ENCODE measurements around the gene SNAPC3. TPM values are rescaled to one million over a fixed set of nuclear protein-coding genes. Genes with fewer than 3 reads are reported as not detected.

SNAPC3 gene
- total and polyA plus RNA-seq, 8 donors = 7.0 to 16.0 (median 8.8) TPM

- DNase-seq = no peak
- Histone ChIP-seq H3K9me3 (no peaks in the 10 kb centered on the region), H3K27me3 (no peaks in the 10 kb centered on the region), H3K4me1 (no peaks in the 10 kb centered on the region), H3K4me3 (no peak overlapping the region), H3K27ac (no peak overlapping the region), H3K36me3 (no peaks in the 10 kb centered on the region)
- FAIRE-seq = no peak
- 92% methylated on average over 4 of the region's 4 CpGs for WGBS, 2 donors
- TF ChIP-seq CTCF (IDR thresholded peaks at IDR 0.05) = no peak
- intact Hi-C loops (cut with DNase I) = no loop called here
- ATAC-seq = no peak
Observed at GRCh38 chr9:15389631-15390030, 33.0 kb upstream of the SNAPC3 start.

GRCh38 chr9:15390201-15390600, 32.5 kb upstream of the SNAPC3 start:
- no peak for ATAC-seq
- no peak for DNase-seq
- TF ChIP-seq CTCF (IDR thresholded peaks at IDR 0.05) = no peak
- Histone ChIP-seq H3K27me3 (no peaks in the 10 kb centered on the region), H3K4me3 (no peak overlapping the region), H3K9me3 (no peaks in the 10 kb centered on the region), H3K36me3 (no peaks in the 10 kb centered on the region), H3K27ac (no peak overlapping the region), H3K4me1 (no peaks in the 10 kb centered on the region)
- WGBS, 2 donors = 41 to 44% methylated on average over 2 of the region's 2 CpGs
- FAIRE-seq = no peak
- intact Hi-C loops (cut with DNase I) = no loop called here

GRCh38 chr9:15392363-15392762, 30.3 kb upstream of the SNAPC3 start:
- Histone ChIP-seq H3K36me3 (no peaks in the 10 kb centered on the region), H3K27ac (no peak overlapping the region), H3K4me3 (no peak overlapping the region), H3K9me3 (no peaks in the 10 kb centered on the region), H3K4me1 (no peaks in the 10 kb centered on the region), H3K27me3 (no peaks in the 10 kb centered on the region)
- DNase-seq (no peak), ATAC-seq (no peak), FAIRE-seq (no peak)
- TF ChIP-seq CTCF (IDR thresholded peaks at IDR 0.05) = no peak
- 52 to 56% methylated on average over 5 of the region's 5 CpGs for WGBS, 2 donors
- intact Hi-C loops (cut with DNase I) = no loop called here

DNA sequence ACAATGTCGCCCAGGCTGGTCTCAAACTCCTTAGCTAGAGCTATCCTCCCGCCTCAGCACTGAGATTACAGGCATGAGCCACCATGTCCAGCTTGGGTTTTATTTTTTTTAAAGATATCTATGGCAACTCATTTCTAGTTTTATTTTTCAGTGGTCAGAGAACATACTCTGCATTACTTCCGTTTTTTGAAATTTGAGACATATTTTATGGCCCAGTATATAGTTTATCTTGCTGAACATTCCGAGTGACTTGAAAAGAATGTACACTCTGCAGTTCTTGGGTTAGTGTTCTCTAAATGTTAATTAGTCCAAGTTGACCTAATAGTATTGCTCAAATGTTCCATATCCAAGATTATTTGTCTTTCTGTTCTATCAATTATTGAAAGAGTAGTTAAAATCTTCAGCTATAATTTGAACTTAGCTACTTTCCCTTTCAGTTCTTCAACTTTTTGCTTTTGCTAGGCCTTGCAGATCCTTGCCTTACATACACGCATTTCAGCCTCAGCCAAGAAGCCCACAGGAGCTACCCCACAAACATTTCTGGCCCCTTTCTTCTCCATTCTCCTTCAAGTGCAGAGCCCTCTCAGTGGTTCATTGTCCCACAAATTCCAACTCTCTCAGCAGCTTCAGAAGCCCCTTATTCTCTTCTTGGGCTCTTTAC, 22.3 kb upstream of the SNAPC3 start:
- Histone ChIP-seq H3K27ac (no peak overlapping the region), H3K4me1 (no peaks in the 10 kb centered on the region), H3K36me3 (no peaks in the 10 kb centered on the region), H3K9me3 (no peaks in the 10 kb centered on the region), H3K27me3 (peaks cover 0 to 3% (median 0%) of the 10 kb centered on the region in 4 donors), H3K4me3 (no peak overlapping the region)
- DNase-seq (no peak), ATAC-seq (no peak), FAIRE-seq (no peak)
- no peak for TF ChIP-seq CTCF (IDR thresholded peaks at IDR 0.05)
- 62 to 66% methylated on average over 5 of the region's 5 CpGs for WGBS, 2 donors
- intact Hi-C loops (cut with DNase I) = no loop called here

DNA sequence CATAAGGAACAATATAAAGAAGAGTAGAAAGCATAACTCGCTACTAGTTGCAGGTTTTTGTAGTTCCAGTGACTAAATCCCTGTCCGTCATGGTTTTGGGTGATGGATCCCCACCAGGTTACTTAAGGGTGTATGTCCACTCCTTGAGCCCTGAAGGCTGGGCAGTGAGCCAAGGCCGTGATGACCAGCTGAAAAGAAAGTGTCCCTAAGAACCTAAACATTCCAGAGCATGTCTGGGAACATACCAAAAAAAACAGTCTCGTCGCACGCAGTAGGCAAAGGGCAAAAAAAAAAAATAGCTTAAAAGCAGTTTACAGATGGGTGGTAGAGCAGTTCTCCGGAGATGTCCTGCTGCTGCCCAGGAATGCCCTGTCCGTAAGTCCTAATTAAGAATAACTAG, 21.4 kb upstream of the SNAPC3 start:
- Histone ChIP-seq H3K27ac (no peak overlapping the region), H3K4me1 (no peaks in the 10 kb centered on the region), H3K27me3 (peaks cover 0 to 3% (median 0%) of the 10 kb centered on the region in 4 donors), H3K4me3 (no peak overlapping the region), H3K9me3 (no peaks in the 10 kb centered on the region), H3K36me3 (no peaks in the 10 kb centered on the region)
- intact Hi-C loops (cut with DNase I) = no loop called here
- TF ChIP-seq CTCF (IDR thresholded peaks at IDR 0.05) = no peak
- ATAC-seq (no peak), FAIRE-seq (no peak), DNase-seq (no peak)
- 73 to 78% methylated on average over 8 of the region's 8 CpGs for WGBS, 2 donors
